Spleen (tissue), 7 donors: ENCODE results near the gene NHP2.

Experiments
- CTCF ChIP-seq, 11 experiments: fragments of 200-600 bp in 7 of 11; fragments of 450-650 bp in 4 of 11; sonication (generic) in 4 of 11; IDR thresholded peaks in 8 of 11; conservative IDR thresholded peaks in 3 of 11; 1 replicate in 7 of 11; 2 replicates in 4 of 11; pipeline versions ENCODE4 v1.4.0 to v1.8.0; 2016 to 2021; ENCODE audit warnings: antibody characterized with exemption in 11 of 11, inconsistent platforms in 4 of 11, mild to moderate bottlenecking in 1 of 11
- POLR2A ChIP-seq, 3 donors: fragments of 450-650 bp; IDR thresholded peaks; one replicate each; pipeline ENCODE4 v1.5.1; 2017; ENCODE audit warnings: antibody characterized with exemption in 3 of 3, mild to moderate bottlenecking in 1 of 3
- POLR2AphosphoS5 ChIP-seq, 3 donors: sonication (generic); formaldehyde crosslinking; IDR thresholded peaks; one replicate each; pipeline ENCODE4 v1.5.1; 2017; ENCODE audit warnings: antibody characterized with exemption in 3 of 3
- donor health status: DM: no; HTN: no; CAD: no; lungs with moderate emphysema.
- donor health status: DM: no; HTN: no; CAD: no.
- donor health status: DM: no; HTN: no; CAD: no.

DNA sequence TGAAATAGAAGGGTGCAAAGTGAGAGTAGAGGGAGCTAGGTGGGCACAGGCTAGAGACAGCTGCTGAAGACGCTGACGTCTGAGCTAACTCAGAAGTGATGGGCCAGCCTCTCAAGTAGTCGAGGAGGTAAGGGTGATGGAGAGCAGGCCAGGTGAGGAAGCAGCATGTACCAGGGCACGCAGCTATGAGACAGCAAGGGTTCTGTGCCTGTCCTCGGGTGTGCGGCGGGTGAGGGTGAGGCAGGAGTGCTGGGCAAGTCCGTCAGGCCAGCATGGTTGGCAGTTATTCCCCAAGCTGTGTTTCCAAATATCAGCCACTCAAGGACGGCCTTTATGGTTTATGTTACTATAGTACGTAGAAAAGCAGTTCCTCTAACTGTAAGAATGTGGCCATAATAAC, 16.7 kb downstream of the NHP2 start:
- no peak for TF ChIP-seq CTCF (IDR thresholded peaks at IDR 0.05 in 8 of 11, conservative IDR thresholded peaks at IDR 0.05 in 3 of 11)
- peak in 1 of 3 donors; percentile 8 for TF ChIP-seq POLR2AphosphoS5 (IDR thresholded peaks at IDR 0.05)
- TF ChIP-seq POLR2A (IDR thresholded peaks at IDR 0.05) = no peak
